ENCODE data around the gene DNAH2. TPM values are rescaled to one million over a fixed set of nuclear protein-coding genes. Genes with fewer than 3 reads are reported as not detected.

Gene DNAH2
- total RNA-seq, 1 experiment from 2014 or later: 0.15 TPM

DNA sequence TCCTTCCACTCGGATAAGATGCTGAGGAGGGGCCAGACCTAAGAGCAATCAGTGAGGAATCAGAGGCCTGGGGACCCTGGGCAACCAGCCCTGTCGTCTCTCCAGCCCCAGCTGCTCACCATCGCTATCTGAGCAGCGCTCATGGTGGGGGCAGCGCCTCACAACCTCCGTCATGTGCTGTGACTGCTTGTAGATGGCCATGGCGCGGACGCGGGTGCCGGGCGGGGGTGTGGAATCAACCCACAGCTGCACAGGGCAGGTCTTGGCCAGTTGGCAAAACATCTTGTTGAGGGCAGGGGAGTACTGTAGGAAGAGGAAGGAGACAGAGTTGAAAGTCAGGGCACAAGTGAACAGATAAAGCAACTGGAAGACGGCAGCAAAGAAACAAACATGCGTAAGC lies 42.6 kb upstream of the DNAH2 start:
- Histone ChIP-seq H2BK15ac (ENCODE audit: low read depth, low read length) (no peak overlapping the region), H3K27me3 (ENCODE audit: insufficient read depth, low read length) (no peaks in the 10 kb centered on the region), H3K14ac (ENCODE audit: insufficient read depth, low read length) (no peak overlapping the region), H4K20me1 (ENCODE audit: control insufficient read depth, insufficient read depth, insufficient read length) (no peaks in the 10 kb centered on the region), H2BK5ac (ENCODE audit: insufficient read length, low read length) (no peak overlapping the region), H3K4ac (ENCODE audit: low read depth, low read length) (no peak overlapping the region), H4K8ac (replicated peaks; ENCODE audit: insufficient read length, low read depth, low read length) (no peak overlapping the region), H2BK12ac (ENCODE audit: insufficient read length, low read depth, low read length) (no peak overlapping the region), H3K79me2 (ENCODE audit: insufficient read depth, low read length) (no peaks in the 10 kb centered on the region; the same call in 1 of the 2 replicates), H3K4me1 (ENCODE audit: insufficient read depth, low read length) (peaks cover 7% of the 10 kb centered on the region; the same call in 1 of the 2 replicates), H4K5ac (ENCODE audit: insufficient read length, low read depth, low read length) (no peak overlapping the region), H2AK5ac (ENCODE audit: insufficient read length, low read length) (no peak overlapping the region), H3K23ac (ENCODE audit: insufficient read length, low read depth, low read length) (no peak overlapping the region), H3K9me3 (ENCODE audit: control insufficient read depth, low read depth, low read length) (peaks cover 10% of the 10 kb centered on the region), H3K23me2 (ENCODE audit: insufficient read length, low read depth, low read length, poor library complexity, severe bottlenecking) (no peaks in the 10 kb centered on the region), H3K79me1 (ENCODE audit: insufficient read depth, low read depth, low read length, poor library complexity, severe bottlenecking) (no peaks in the 10 kb centered on the region), H3K9ac (ENCODE audit: extremely low read depth, insufficient read length, low read length) (no peak overlapping the region), H3K27ac (ENCODE audit: insufficient read length, low read depth, low read length) (no peak overlapping the region), H3K56ac (ENCODE audit: insufficient read length, low read depth, low read length) (no peak overlapping the region), H3K18ac (ENCODE audit: insufficient read length, low read depth, low read length) (no peak overlapping the region), H2BK120ac (ENCODE audit: low read depth, low read length, poor library complexity, severe bottlenecking) (no peak overlapping the region), H3T11ph (ENCODE audit: low read length) (no peak overlapping the region), H2AFZ (ENCODE audit: low read length) (no peak overlapping the region), H2BK20ac (ENCODE audit: low read depth, low read length, poor library complexity, severe bottlenecking) (no peak overlapping the region), H3K4me2 (ENCODE audit: insufficient read depth, insufficient read length, low read length) (no peak overlapping the region), H4K91ac (ENCODE audit: insufficient read length, low read depth, low read length) (no peak overlapping the region)
- Mint-ChIP-seq H3K27ac (no peak overlapping the region; a peak in 1 of 7 replicates), H3K4me3 (peak overlapping the region in 1 of 2 experiments; percentile 4; a peak in 1 of 5 replicates), H3K36me3 (ENCODE audit: insufficient read depth in 1 of 3, low read depth in 3 of 3) (peaks cover 49 to 58% (median 58%) of the 10 kb centered on the region in 3 experiments), H3K9me3 (peaks cover 10% of the 10 kb centered on the region in 2 experiments), H3K27me3 (ENCODE audit: low read depth) (no peaks in the 10 kb centered on the region), H3K4me1 (peaks cover 21 to 43% of the 10 kb centered on the region in 2 experiments)
- TF ChIP-seq, protein P1, sequence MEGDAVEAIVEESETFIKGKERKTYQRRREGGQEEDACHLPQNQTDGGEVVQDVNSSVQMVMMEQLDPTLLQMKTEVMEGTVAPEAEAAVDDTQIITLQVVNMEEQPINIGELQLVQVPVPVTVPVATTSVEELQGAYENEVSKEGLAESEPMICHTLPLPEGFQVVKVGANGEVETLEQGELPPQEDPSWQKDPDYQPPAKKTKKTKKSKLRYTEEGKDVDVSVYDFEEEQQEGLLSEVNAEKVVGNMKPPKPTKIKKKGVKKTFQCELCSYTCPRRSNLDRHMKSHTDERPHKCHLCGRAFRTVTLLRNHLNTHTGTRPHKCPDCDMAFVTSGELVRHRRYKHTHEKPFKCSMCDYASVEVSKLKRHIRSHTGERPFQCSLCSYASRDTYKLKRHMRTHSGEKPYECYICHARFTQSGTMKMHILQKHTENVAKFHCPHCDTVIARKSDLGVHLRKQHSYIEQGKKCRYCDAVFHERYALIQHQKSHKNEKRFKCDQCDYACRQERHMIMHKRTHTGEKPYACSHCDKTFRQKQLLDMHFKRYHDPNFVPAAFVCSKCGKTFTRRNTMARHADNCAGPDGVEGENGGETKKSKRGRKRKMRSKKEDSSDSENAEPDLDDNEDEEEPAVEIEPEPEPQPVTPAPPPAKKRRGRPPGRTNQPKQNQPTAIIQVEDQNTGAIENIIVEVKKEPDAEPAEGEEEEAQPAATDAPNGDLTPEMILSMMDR (conservative IDR thresholded peaks at IDR 0.05): no peak
- DNase-seq: no peak
- no CpG with 5 or more reads among the region's 14 CpGs for WGBS (ENCODE audit: extremely low coverage, insufficient read length, low lambda C conversion rate)
